ENCODE data around the gene JAKMIP1. TPM values are rescaled to one million over a fixed set of nuclear protein-coding genes. Genes with fewer than 3 reads are reported as not detected.

Gene JAKMIP1
- total RNA-seq, 4 donors from 2014 or later = 1.2 to 6.6 TPM; not detected in 2

DNA sequence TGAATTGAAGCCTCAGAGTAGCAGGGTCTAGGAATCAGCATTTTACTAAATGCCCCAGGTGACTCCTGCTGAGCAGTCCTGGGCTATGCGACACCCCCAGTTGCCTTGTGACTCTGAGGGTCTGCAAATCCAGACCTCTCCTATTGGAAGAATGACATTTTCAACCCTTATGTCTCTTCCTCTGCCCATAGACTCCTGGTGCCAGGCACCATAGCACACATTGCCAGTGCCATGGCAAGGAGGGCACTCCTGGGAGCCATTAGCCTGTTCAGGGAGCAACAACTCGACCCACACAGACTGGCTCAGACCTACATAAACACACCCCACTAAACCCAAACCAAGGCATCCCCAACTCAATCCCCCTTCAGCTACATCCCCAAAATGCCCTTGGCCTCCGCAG, 3.7 kb upstream of the JAKMIP1 start:
- no peaks in the 10 kb centered on the region for H3K36me3 ChIP-seq
- no peak overlapping the region for H3K4me3 ChIP-seq
- peak in 1 of 3 donors; percentile 17 for DNase-seq
- TF ChIP-seq, protein P1, sequence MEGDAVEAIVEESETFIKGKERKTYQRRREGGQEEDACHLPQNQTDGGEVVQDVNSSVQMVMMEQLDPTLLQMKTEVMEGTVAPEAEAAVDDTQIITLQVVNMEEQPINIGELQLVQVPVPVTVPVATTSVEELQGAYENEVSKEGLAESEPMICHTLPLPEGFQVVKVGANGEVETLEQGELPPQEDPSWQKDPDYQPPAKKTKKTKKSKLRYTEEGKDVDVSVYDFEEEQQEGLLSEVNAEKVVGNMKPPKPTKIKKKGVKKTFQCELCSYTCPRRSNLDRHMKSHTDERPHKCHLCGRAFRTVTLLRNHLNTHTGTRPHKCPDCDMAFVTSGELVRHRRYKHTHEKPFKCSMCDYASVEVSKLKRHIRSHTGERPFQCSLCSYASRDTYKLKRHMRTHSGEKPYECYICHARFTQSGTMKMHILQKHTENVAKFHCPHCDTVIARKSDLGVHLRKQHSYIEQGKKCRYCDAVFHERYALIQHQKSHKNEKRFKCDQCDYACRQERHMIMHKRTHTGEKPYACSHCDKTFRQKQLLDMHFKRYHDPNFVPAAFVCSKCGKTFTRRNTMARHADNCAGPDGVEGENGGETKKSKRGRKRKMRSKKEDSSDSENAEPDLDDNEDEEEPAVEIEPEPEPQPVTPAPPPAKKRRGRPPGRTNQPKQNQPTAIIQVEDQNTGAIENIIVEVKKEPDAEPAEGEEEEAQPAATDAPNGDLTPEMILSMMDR (IDR thresholded peaks at IDR 0.05) = no peak
- TF ChIP-seq POLR2A (IDR thresholded peaks at IDR 0.05) = no peak
- no peak overlapping the region for H3K27ac ChIP-seq
- H3K4me1 ChIP-seq = peaks cover 0 to 18% (median 8%) of the 10 kb centered on the region in 4 donors
- H3K27me3 ChIP-seq = peaks cover 0 to 8% of the 10 kb centered on the region in 2 donors
- H3K9me3 ChIP-seq = peaks cover 0 to 3% (median 0%) of the 10 kb centered on the region in 4 donors

DNA sequence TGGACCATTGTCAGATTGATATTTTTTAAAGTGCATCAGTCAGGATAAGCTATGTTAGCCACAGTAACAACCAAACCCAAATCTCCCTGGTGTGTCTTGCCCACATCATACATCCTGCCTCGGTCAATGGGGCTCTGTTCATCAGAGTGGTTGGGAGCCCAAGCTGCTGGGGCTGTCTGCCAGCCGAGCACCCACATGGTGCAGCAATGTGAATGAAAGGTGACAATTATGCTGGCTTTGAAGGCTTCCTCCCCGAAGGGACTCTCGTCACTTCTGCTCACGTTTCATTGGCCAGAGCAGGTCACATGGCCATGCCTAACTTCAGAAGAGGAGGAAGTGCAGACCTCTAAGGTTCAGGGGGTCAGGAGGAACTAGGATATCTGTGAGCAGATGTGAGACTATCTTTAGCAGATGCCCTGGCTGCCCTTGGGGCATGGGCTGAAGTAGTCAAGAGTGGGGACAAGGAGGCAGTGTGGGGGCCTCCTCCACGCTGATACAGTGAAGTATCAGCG, 1.3 kb upstream of the JAKMIP1 start:
- Histone ChIP-seq H3K4me3 (no peak overlapping the region), H3K27ac (no peak overlapping the region), H3K27me3 (peaks cover 0 to 16% of the 10 kb centered on the region in 2 donors), H3K4me1 (peaks cover 0 to 20% (median 10%) of the 10 kb centered on the region in 4 donors), H3K36me3 (no peaks in the 10 kb centered on the region), H3K9me3 (peaks cover 0 to 3% (median 0%) of the 10 kb centered on the region in 4 donors)
- peak in 1 of 3 donors; percentile 47 for DNase-seq
- TF ChIP-seq POLR2A (IDR thresholded peaks at IDR 0.05) = no peak
- TF ChIP-seq, protein P1 (IDR thresholded peaks at IDR 0.05) = no peak

DNA sequence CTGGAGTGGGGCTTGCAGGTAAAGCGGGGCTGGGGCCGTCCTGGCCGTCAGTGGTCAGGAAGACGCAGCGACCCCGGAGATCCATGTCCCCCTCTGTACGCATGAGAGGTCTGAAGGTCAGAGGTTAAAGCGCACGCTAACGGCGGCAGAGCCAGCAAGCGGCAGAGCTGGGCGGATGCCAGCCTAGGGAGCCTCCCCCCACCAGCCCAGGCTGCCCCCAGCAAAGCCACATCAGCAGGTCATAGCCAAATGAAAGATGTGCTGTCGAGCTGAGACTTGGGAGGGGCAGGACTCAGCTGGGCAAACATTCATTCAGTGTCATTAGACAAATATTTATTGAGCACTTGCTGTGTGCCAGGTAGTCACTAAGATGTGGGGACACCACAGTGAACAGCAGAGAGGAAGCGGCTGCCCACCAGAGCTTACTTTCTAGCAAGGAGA, 593 bp upstream of the JAKMIP1 start:
- peak in 1 of 3 donors; percentile 44 for DNase-seq
- peak overlapping the region in 3 of 4 donors; percentile 57 to 61 (median 57) for H3K4me3 ChIP-seq
- H3K9me3 ChIP-seq = peaks cover 0 to 3% (median 0%) of the 10 kb centered on the region in 4 donors
- peak overlapping the region in 1 of 4 donors; percentile 42 for H3K27ac ChIP-seq
- H3K27me3 ChIP-seq = peaks cover 0 to 16% of the 10 kb centered on the region in 2 donors
- H3K4me1 ChIP-seq = peaks cover 0 to 20% (median 10%) of the 10 kb centered on the region in 4 donors
- no peak for TF ChIP-seq POLR2A (IDR thresholded peaks at IDR 0.05)
- TF ChIP-seq, protein P1 (IDR thresholded peaks at IDR 0.05) = no peak
- H3K36me3 ChIP-seq = no peaks in the 10 kb centered on the region

DNA sequence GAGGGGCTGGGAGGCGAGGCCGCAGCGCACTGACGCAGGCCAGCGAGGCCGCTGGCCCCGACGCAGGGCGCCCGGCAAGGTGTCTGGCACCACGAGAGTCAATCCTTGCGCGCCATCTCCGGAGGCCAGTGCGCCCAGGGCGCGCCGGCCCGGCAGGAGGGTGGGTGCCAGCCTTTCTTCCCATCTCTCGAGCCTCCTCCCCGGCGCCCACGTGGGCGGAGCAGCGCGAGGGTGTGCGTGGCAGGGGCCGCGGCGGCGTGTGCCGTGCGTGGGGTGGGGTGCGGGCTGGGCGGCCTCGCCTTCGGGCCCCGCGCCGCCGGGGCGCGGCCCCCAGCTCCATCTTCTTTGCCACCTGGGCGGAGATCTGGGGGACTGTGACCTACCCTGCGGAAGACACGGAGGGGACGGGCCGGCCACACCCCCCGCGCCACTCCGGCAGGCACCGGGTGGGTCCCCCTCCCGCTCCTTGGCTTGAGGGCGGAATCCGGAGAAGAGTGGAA, 877 bp downstream of the JAKMIP1 start:
- no peaks in the 10 kb centered on the region for H3K36me3 ChIP-seq
- H3K27ac ChIP-seq = peak overlapping the region in 1 of 4 donors; percentile 42
- H3K27me3 ChIP-seq = peaks cover 0 to 16% of the 10 kb centered on the region in 2 donors
- peak in 1 of 3 donors; percentile 42 for DNase-seq
- TF ChIP-seq, protein P1 (IDR thresholded peaks at IDR 0.05) = no peak
- TF ChIP-seq POLR2A (IDR thresholded peaks at IDR 0.05) = no peak
- H3K9me3 ChIP-seq = peaks cover 0 to 3% (median 0%) of the 10 kb centered on the region in 4 donors
- peak overlapping the region; percentile 24 to 61 (median 57) for H3K4me3 ChIP-seq
- peaks cover 0 to 20% (median 10%) of the 10 kb centered on the region in 4 donors for H3K4me1 ChIP-seq

DNA sequence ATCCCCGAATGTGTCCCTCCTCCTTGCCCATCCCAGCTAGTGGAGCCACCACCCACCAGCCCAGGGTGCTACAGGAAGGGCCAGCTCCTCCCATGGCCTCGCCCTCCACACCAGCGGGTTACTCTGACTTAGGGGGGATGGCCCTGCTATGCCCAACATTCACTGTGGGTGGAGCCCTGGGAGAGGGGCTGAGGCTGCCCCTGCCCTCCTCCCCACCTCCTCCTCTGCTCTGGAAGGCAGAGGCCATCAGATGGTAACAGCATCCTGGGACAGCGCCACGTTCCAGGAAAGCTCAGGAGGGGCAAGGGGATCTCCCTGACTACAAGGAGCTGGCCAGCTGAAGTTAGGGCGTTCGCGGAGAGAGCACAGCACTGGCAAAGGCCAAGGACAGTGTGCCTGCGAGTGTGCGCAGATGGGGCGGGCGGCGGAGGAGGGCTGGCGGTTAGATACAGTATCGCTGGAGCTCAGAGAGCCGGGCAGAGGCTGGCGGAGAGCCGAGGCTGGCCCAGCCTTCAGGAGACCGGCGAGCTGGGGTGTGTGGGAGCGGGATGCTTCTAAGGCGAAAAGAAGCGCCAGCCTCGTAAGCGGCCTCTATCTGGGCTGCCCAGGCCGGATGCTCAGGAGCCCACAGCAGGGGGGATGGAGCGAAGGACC, 1.5 kb downstream of the JAKMIP1 start:
- H3K4me3 ChIP-seq = peak overlapping the region in 3 of 4 donors; percentile 57 to 61 (median 57)
- no peaks in the 10 kb centered on the region for H3K36me3 ChIP-seq
- H3K27me3 ChIP-seq = peaks cover 0 to 16% of the 10 kb centered on the region in 2 donors
- H3K4me1 ChIP-seq = peaks cover 0 to 20% (median 10%) of the 10 kb centered on the region in 4 donors
- DNase-seq = peak in 1 of 3 donors; percentile 41
- peaks cover 0 to 3% (median 0%) of the 10 kb centered on the region in 4 donors for H3K9me3 ChIP-seq
- H3K27ac ChIP-seq = peak overlapping the region in 1 of 4 donors; percentile 42
- TF ChIP-seq POLR2A (IDR thresholded peaks at IDR 0.05) = no peak
- TF ChIP-seq, protein P1 (IDR thresholded peaks at IDR 0.05) = no peak
